Sigmoid colon (tissue), 4 donors: ENCODE results near the gene TRIM66.

Experiments used
- CTCF ChIP-seq, 4 experiments: fragments of 450-650 bp in 3 of 4; fragments of 200-600 bp in 1 of 4; IDR thresholded peaks; one replicate each; pipeline ENCODE4 v1.5.1; 2016 to 2019; ENCODE audit warnings: antibody characterized with exemption in 4 of 4, mild to moderate bottlenecking in 3 of 4, moderate library complexity in 2 of 4
- EP300 ChIP-seq, 4 donors: sonication (generic); formaldehyde crosslinking; IDR thresholded peaks; one replicate each; pipeline ENCODE4 v1.6.1; 2017; ENCODE audit warnings: antibody characterized with exemption in 4 of 4
- POLR2A ChIP-seq, 2 donors: fragments of 450-650 bp; IDR thresholded peaks; one replicate each; pipeline ENCODE4 v1.6.1; 2016; ENCODE audit warnings: antibody characterized with exemption in 2 of 2, mild to moderate bottlenecking in 2 of 2, moderate library complexity in 2 of 2
- POLR2AphosphoS5 ChIP-seq, 4 donors: sonication (generic); formaldehyde crosslinking; IDR thresholded peaks; one replicate each; pipeline ENCODE4 v1.6.1; 2017; ENCODE audit warnings: antibody characterized with exemption in 4 of 4

GRCh38 chr11:8581300-8581699 is 101.2 kb downstream of the TRIM66 start:
- no peak for TF ChIP-seq POLR2AphosphoS5 (IDR thresholded peaks at IDR 0.05)
- TF ChIP-seq CTCF (IDR thresholded peaks at IDR 0.05), result no peak
- no peak for TF ChIP-seq EP300 (IDR thresholded peaks at IDR 0.05)
- no peak for TF ChIP-seq POLR2A (IDR thresholded peaks at IDR 0.05)
